GM23248 (cell line): Measurements from ENCODE around the gene TPCN1.

Experiments
- EZH2 ChIP-seq: fragments of 200-600 bp; sonication (generic); IDR thresholded peaks from 2 replicates; pipeline ENCODE4 v1.6.1; 2018; ENCODE audit warnings: antibody characterized with exemption, mild to moderate bottlenecking; ENCODE audit not compliant: insufficient read depth, poor library complexity, severe bottlenecking
- EZH2phosphoT487 ChIP-seq: fragments of 200-600 bp; sonication (generic); IDR thresholded peaks from 2 replicates; pipeline ENCODE4 v1.6.1; 2018; ENCODE audit warnings: antibody characterized with exemption, moderate library complexity, mild to moderate bottlenecking, low read depth; ENCODE audit not compliant: insufficient read depth

GRCh38 chr12:113197518-113198077 is 23.7 kb upstream of the TPCN1 start:
- TF ChIP-seq EZH2: no peak
- TF ChIP-seq EZH2phosphoT487: no peak
